B cell (primary cell): ENCODE measurements around the gene UBL4A.

ENCODE experiments used
- EZH2 ChIP-seq: IDR thresholded peaks from 2 replicates; pipeline ENCODE4 v1.6.1; 2012; ENCODE audit warnings: borderline replicate concordance, low read depth, mild to moderate bottlenecking, moderate library complexity, low read length; ENCODE audit not compliant: insufficient read depth, poor library complexity, severe bottlenecking
- TF ChIP-seq, protein P1 (sequence below): fragments of 200-600 bp; IDR thresholded peaks from one replicate; pipeline ENCODE4 v1.8.0; 2022; ENCODE audit warnings: antibody characterized with exemption, mild to moderate bottlenecking

DNA sequence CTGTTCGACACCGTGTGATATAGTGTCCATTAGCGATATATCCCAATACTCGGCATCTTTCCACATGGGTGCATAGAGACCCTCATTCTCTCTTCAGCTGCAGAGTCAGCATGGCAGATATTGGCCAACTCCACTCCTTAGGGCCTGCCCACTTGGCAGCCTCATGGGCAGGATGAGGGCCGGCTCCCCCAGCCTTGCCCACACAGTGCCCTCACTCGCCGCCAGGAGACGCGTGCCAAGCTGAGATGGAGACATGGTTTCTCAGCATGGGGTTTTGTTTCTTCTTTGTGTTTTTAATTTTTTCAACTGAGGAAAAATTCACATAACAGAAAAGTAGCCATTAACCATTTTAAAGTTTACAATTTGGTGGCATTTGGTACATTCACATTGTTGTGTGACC is 33.6 kb downstream of the UBL4A start:
- TF ChIP-seq, protein P1, sequence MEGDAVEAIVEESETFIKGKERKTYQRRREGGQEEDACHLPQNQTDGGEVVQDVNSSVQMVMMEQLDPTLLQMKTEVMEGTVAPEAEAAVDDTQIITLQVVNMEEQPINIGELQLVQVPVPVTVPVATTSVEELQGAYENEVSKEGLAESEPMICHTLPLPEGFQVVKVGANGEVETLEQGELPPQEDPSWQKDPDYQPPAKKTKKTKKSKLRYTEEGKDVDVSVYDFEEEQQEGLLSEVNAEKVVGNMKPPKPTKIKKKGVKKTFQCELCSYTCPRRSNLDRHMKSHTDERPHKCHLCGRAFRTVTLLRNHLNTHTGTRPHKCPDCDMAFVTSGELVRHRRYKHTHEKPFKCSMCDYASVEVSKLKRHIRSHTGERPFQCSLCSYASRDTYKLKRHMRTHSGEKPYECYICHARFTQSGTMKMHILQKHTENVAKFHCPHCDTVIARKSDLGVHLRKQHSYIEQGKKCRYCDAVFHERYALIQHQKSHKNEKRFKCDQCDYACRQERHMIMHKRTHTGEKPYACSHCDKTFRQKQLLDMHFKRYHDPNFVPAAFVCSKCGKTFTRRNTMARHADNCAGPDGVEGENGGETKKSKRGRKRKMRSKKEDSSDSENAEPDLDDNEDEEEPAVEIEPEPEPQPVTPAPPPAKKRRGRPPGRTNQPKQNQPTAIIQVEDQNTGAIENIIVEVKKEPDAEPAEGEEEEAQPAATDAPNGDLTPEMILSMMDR = no peak
- no peak for TF ChIP-seq EZH2
